T follicular helper cell (primary cell): ENCODE data around the gene DMD.

Source experiments
- DNase-seq: peaks from one replicate; pipeline ENCODE4 v3.0.0-alpha.2; 2020; ENCODE audit warnings: low read depth

Gene DMD

DNA sequence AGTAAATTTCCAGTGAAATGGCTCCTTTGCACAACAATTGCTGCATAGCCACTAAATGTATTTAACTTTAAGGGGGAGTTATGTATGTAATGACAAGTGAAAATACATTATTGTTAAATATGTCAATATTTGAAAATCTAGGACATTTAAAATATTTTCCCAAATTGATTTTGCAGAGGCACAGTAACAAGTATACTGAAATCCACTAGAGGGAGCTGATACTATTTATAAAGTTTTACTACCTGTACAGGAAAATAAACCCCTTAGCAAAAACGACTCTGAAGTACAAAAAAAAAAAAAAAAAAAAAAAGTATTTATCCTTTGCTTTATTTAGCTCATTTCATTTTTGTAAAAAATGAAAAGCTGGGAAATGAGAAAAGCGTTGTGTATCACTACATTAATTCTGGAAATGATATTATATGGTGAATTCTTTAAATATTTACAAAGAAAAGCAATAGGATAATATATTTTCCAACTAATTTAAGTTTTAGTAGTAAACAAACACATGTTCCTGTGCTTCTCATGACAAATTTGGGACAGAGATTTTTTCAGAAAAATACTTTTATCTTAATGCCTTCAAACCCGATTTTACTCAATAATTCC lies 727.7 kb downstream of the DMD start:
- no peak for DNase-seq

DNA sequence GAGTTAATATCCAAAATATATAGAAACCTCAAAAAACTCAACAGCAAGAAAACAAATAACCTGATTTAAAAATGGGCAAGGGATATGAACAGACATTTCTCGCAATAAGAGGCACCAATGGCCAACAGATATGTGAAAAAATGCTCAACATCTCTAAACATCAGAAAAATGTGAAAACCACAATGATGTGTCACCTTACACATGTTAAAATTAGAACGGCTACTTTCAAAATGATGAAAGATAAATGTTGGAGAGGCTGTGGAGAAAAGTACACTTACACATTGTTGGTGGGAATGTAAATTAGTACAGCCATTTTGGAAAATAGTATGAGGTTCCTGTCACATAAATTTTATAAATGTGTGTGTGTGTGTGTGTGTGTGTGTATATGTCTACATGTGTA lies 731.3 kb downstream of the DMD start:
- DNase-seq = no peak

DNA sequence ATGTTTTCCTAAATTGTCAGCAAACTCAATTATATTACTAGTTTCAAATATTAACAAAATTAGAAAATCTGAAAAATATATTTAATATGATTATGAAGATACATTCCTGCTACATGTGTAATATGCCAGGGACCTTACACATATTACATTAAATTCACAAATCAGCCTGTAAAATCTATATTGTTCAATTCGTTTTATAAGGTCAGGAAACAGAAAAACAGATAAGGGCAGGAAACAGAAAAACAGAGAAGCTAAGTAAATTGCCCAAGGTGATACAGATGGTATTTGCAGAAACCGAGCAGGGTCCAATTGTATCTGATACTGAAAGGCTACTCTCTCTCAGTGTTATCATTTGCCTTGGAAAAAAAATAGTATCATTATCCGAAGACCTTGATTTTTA lies 739.0 kb downstream of the DMD start:
- DNase-seq = no peak

DNA sequence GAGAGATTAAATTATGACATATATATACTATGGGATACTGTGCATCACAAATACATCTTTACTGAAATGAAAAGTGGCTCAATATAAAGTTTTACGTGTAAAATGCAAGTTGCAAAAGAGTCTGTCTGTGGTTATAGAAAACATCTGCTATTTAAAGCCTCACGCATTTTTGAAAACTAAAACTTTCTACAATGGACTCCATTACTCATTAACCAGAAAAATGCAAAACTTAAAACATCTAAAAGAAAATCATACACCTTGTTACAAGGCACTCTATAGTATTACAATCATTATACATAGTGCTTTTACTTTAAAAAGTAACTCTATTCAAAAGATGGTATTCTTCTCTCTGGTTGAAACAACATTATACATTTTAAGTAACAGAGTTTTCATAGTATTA lies 755.6 kb downstream of the DMD start:
- DNase-seq = no peak

DNA sequence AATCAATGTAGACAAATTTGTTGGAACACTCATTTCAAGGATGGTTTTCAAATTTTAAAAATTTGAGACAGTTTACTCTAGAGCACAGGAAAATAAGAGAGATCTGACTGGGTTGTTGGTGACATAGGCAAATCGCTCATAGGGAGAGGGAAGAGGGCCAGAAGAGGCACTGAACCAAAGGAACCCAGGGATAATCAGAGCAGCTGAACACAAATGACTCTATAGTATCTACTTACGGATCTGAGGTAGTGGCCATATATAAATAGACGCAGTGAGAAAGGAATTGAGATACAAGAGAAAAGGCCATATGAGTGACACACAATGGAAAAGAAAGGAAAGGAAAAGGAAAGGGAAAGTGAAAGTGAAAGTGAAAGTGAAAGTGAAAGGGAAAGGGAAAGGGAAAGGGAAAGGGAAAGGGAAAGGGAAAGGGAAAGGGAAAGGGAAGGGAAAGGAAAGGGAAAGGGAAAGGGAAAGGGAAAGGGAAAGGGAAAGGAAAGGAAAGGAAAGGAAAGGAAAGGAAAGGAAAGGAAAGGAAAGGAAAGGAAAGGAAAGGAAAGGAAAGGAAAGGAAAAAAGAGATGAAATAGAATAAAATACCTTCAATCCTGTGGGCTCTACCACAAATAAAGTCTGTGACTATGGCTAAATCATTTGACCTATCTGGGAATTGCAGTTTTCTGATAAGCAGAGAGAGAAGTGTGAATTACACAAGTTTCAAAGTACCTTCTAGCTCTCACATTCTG lies 759.2 kb downstream of the DMD start:
- no peak for DNase-seq

DNA sequence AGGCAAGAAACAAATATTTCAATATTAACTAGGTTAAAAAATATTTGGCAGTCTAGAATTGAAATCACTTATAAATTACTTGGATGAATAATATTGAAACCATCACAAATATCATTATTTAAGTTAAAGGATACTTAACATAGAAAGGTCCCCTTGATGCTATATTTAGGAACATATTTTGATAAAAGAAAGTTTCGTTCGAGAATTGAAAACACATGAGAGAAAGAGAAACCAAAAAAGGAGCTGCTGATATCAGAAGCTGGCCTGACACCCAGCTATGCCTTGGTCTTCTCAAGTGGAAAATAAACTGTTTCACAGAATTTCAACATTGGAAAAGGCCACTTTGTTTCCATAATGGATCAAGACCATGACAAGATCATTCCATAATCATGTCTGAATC lies 762.4 kb downstream of the DMD start:
- no peak for DNase-seq

DNA sequence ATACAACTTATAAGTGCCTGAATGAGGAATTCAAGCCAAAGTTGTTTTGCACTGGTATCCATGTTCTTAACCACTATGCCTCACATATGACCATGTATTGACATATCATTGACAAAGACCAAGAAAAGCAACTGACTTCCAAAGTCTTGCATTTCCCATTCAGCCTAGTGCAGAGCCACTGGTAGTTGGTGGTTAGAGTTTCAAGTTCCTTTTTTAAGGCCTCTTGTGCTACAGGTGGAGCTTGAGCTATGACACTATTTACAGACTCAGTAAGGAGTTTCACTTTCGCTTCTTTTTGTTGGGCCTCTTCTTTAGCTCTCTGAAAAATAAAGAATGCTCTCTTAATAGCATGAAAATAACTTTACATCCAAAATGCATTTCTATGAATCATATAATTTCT lies 763.0 kb downstream of the DMD start:
- no peak for DNase-seq

DNA sequence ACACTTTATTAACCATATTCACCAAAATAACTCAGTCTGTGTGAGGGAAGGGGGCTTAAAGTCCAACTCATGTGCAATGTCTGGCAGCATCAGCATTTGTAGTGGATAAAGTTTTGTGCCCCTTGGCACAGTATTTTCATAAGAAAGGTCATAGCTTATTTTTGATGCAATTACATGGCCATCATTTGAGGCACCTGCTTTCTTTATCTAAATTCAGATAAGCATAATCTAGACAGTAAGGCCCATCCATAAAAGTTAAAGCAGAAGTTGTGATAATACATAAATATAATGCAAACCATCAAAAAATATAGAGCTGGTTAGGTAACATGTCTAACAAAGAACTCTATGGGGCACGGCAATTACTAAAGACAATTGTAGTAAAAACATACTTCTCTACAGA lies 763.7 kb downstream of the DMD start:
- no peak for DNase-seq

DNA sequence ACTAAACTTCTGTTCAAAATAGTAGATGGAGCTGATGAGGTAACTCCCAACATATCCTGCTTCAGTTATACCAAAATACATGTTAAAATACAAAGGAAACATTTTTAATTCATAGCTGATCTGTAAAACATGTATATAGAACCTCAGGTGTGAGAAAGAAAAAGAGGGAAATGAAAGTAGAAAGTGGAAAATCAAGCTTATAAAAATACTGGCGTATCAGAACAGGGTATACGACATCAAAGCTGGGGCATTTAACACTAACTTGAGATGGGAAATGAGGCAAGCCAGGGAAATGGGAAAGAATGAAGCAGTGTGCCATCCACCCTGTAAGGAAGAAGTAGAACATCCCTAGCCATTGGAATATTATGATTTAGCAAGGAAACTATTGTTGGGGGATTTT lies 767.5 kb downstream of the DMD start:
- no peak for DNase-seq

DNA sequence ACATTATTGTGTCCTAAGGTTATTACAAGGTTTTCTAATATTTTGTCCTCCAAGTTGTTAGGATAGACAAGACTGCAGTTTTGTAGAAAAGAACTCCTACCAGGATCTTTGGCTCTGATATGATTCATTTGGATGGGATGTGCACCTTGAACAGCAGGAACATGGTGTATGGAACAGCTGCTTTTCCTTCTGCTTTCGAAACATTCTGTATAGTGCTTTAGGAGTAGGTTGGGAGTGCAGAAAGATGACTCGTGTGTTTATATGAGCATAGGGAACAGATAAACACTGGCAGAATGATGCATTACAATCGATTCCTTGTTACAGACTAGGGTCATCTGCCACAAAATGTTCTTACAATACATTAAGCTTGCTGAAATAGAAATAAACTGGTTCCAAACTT lies 790.1 kb downstream of the DMD start:
- no peak for DNase-seq

DNA sequence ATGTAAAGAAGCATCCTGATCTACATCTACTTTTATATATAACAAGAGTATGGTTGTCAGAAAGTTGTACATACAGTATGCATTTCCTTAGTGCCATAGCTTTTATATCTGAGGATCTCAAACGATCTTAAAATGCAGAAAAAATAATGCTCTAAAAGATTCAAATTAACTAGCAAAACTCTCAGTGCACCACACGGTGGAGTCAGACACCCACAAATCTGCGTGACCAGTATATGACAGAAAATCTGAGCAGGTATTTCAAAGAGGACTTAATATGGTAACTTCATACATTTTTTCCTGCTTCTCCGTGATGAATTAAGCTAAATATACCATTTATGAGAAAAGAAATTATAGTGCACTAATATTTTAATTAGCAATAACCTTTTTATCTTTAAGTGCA lies 803.0 kb downstream of the DMD start:
- no peak for DNase-seq

DNA sequence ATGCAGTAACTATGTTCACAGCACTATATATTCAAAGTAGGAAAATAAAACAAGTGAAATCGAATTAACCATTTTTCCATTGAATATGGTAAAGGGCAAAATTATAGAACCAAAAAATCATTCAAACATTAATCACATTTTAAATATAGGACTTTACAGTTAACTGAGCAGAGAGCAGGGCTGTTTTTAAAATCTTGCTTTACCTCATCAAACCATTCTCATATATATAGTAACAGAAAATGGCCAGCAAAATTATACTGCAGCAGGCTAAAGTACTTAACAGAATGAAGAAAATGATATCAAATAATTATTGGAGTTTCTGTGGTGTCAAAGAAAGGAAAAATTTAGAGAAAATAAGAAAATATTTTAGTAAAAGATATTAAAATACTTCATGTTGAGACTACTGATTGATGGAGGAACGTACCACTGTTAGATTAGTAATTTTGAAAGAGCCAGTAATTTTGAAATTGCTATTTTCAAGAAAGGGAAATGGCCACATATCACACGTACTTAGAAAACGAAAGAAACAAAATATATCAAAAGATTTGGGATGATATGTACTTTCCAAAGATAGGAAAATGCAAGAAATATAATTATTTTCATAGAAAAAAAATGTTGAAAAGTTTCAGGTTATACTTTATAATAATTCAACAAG lies 813.7 kb downstream of the DMD start:
- DNase-seq = no peak

DNA sequence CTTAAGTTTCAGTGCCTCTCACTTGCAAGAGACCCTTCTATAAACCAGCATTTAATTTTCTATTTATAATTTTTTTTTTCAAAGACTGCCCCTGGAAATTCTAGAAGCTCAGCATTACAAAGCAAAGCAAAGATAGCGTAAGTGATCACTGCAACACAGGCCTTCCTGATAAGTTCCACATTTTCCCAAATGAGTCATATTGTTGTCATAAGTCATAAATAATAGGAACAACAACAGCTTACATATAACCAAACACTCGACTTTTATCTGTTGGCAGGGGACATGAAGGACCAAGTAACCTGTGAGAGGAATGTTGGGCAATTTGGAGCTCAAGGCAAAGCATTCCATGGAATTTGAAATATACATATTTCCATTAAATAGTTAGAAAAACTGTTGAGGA lies 815.5 kb downstream of the DMD start:
- no peak for DNase-seq

DNA sequence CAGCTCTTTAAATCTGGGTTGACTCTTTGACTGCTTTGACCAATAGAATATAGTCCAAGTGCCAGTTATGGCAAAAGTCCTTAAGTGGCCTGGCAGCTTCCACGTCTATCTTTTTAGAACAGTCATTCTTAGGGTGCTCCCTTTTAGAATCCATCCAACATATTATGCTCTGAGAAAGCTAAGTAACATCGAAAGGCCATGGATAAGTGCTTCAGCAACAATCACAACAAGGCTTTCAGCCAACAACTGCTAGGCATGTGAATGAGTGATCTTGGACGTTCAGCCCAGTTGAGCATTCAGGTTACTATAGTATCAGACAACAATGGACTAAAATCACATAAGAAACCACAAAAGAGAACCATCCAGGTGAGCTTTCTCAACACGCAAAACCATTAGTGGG lies 818.7 kb downstream of the DMD start:
- DNase-seq = no peak

DNA sequence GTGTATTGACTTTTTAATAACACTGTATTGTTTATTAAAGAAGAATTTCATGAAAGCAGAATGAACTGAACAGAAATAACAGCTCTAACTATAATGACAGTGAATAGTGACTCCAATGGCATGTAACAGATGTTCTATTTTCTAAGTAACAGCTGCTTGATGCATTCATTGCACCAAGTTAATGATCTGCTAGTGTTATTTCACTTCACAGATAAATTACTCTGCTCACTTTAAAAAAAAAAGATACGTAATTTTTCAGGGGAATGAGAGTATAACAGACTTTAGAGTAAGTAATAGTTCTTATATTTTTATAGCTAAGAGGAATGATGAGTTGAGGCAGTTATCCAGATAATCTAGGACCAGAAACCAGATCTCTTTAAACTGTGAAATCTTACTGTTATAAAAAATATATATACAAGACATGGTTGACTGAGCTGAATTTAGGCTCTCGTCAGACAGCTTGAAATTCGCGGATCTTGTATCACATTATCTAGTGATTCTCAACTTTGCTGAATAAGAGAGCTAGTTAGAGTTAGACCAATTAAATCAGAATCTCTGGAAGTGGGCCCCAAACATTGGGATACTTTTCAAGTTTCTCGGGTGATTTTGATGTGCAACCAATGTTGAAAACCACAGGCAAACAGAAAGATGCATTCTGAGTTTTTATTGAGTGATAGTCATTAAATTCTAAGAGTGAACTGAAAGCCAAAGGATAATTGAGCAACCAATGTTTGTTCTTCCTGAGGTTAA lies 840.7 kb downstream of the DMD start:
- DNase-seq = no peak

DNA sequence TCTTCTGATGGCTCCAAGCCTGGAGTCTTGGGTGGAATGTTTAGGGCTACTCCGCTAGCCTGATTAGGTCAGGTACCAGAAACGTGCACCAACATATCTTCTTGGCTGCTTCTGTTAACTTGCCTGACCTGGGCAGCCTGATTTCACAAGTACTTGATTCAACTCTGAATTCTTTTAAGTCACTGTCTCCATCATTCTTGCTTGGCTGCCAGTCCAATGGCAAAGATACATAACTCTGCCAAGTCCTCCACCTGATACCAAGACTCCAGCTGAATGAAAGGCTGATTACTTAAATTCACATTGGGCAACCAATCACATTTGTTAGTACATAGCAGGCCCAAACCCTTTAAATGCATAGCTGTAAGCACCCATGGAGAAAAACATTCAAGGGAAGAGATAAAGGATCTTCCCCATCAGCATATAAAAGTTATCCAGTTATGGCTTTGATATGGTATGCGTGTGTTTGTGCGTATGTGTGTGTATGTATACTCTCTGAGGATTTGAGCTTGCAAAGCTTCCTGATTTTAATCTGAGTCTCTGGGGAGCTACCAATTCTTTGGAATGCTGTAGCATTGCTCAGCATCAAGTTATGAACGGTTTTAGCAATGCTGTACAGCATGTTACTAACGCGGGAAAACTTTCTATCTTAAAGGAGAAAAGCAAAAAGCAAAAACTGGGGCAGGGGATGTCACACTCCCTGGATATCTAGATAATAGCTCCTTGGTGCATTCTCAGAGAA lies 917.2 kb downstream of the DMD start:
- no peak for DNase-seq

DNA sequence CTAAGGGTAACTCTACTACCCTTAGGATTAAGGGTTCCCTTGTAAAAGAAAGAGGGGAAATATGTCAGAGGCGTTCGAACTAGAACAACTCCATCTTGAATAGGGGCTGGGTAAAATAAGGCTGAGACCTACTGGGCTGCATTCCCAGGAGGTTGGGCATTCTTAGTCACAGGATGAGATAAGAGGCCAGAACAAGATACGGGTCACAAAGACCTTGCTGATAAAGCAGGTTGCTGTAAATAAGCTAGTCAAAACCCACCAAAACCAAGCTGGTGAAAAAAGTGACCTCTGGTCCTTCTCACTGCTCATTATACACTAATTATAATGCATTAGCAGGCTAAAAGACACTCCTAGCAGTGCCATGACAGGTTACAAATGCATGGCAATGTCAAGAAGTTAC lies 922.0 kb downstream of the DMD start:
- no peak for DNase-seq

DNA sequence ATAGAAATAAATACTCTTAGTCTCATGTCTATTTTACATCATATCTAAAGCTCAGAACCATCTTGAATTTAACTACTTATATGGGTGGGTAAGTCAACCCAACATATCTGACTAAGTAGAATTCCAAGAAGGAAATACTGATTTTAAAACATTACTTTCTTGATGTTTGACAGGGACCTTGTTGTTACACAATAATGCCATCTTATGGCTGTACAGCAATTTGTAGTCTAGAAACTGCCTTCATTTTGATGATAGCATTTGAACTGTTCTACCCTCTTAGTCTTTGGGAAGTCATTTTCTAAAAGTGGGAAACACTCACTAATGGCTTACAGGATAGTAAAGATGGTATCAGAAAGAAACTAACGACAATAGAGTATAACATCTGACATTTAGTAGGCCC lies 929.5 kb downstream of the DMD start:
- no peak for DNase-seq

DNA sequence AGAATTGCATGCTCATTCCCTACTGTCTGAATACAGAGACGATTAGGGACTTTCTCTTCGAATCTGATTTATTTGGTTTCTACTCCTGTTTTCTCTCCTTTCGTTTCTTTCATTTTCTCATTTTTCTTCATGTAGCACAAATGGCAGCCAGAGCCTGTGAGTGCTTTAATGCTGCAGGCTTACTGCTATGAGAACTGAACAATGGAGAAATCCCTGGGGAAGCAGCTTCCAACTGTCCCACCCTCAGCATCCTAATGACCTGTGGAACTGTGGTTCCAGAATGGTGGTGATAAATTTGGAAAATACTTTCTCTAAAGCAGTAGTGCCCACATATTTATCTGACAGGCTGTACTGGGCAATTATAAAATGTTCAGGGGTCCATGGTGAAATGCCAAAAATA lies 930.4 kb downstream of the DMD start:
- DNase-seq = no peak

DNA sequence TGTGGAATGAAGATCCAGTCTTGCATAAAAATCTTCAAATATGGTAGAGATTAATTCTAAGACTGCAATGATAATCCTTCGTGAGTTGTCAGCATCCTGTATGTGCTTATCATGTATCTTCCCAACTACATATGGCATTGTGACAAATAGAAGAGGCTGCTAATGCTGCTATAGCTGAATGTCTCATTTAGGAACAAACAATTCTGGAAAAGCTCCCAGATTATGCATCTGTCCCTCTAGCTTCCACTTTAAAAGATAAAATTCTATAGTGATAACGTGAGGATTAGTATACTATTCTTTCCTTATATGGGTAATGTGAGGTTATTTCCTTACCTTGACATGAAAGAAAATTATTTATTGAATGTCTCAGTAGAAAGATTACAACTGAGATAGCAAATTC lies 930.9 kb downstream of the DMD start:
- no peak for DNase-seq

DNA sequence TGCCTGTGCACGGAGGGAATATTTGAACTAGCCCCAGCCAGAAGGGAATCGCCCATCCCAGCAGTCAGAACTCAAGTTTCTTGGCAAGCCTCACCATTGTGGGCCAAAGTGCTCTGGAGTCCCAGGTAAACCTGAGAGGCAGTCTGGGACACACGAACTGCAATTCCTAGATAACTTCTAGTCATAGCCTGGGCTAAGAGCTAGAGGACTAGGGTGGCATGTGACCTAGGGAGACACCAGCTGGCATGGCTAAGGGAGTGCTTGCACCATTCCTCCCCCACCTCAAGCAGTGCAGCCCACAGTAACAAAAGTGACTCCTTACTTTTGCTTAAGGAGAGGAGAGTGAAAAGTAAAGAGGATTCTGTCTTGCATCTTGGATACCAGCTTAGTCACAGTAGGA lies 935.2 kb downstream of the DMD start:
- DNase-seq = no peak

DNA sequence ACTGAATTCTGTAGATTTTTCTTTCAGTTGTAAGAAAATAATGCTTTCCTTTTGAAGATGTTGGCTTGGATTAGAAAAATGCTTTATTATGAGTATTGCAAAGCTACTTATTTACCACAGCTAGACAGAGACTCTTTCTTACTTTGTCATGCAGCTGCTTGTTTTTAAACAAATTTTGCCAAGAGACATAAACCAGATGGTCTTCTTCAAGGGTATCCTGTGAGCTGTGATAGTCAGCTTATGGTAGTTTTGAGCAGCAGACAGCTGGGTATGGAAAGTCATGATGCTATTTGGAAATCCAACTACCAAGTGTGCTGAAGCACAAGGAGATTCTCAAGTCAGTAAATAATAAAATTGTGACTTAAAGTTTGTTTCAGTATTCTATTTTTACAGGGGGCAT lies 941.5 kb downstream of the DMD start:
- DNase-seq = no peak
